ENCODE results near the gene MPRIP.
"Not testable (repeated sequence)": the region's sequence is repeated elsewhere in the genome, so short reads cannot be mapped to it uniquely, and the experiment has no call there.

Gene MPRIP

DNA sequence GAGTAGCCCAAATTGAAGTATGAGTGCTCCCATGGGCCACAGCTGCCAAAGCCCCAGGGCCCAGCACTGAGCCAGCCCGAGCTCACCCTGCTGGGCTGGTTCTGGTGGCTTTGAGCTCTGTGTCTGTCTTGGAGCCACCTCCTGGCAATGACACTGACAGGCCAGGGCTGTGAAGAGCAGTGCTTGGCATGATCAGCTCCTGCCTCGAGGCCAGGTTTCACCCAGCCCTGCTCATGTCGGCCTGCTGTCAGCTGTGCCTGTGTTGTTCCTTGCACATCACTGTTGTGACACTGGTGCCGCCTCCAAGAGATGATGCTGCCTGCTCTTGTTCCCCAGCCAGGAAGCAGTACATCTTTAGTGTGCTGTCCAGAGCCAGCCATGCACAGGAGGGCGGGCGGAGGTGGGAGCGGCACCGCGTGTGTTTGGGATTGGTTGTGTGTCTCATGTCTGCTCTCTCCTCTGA, 137.9 kb downstream of the MPRIP start:
- no peak overlapping the region for H3K4me3 ChIP-seq (ENCODE audit: low read depth, low read length)
- TF ChIP-seq, protein P1, sequence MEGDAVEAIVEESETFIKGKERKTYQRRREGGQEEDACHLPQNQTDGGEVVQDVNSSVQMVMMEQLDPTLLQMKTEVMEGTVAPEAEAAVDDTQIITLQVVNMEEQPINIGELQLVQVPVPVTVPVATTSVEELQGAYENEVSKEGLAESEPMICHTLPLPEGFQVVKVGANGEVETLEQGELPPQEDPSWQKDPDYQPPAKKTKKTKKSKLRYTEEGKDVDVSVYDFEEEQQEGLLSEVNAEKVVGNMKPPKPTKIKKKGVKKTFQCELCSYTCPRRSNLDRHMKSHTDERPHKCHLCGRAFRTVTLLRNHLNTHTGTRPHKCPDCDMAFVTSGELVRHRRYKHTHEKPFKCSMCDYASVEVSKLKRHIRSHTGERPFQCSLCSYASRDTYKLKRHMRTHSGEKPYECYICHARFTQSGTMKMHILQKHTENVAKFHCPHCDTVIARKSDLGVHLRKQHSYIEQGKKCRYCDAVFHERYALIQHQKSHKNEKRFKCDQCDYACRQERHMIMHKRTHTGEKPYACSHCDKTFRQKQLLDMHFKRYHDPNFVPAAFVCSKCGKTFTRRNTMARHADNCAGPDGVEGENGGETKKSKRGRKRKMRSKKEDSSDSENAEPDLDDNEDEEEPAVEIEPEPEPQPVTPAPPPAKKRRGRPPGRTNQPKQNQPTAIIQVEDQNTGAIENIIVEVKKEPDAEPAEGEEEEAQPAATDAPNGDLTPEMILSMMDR (IDR thresholded peaks at IDR 0.05; ENCODE audit: borderline replicate concordance, insufficient read depth, low read depth, low read length) = no peak

DNA sequence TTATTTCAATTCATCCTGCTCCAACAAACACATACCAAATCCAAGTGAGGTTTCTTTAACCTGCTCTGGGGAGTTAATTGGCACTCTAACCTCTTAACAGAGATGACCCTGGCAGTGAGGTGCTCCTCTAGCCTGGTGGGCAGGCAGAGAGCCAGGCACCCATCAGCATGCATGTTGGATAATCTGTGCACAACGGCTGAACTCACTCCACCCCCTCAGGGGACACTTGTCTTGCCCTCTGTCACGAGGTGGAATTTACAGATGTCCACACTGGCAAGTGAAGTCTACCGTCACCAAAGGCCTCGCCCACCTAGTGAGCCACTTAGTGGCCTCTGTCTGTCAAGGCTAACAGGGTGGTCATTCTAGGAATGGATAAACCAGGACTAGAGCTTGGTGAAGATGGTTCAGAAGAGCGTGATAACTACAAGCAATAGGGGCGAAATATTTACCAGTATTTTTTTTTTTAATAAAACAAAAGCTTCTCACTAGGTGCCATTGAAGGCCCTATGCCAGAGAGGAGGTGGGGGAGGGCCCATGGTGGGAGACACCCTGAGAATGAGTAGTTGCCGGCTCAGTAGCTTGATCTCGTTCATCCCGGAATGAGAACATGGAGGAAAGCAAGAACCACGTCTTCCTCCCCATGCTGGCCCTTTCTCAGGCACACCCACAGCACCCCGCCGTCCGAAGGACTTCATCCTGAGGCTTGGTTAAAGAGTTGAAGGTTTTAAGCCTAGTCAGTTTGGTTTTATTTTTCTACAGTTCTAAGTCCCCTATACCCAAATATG, 138.7 kb downstream of the MPRIP start:
- TF ChIP-seq, protein P1 (IDR thresholded peaks at IDR 0.05; ENCODE audit: borderline replicate concordance, insufficient read depth, low read depth, low read length) = no peak
- H3K4me3 ChIP-seq (ENCODE audit: low read depth, low read length) = no peak overlapping the region

DNA sequence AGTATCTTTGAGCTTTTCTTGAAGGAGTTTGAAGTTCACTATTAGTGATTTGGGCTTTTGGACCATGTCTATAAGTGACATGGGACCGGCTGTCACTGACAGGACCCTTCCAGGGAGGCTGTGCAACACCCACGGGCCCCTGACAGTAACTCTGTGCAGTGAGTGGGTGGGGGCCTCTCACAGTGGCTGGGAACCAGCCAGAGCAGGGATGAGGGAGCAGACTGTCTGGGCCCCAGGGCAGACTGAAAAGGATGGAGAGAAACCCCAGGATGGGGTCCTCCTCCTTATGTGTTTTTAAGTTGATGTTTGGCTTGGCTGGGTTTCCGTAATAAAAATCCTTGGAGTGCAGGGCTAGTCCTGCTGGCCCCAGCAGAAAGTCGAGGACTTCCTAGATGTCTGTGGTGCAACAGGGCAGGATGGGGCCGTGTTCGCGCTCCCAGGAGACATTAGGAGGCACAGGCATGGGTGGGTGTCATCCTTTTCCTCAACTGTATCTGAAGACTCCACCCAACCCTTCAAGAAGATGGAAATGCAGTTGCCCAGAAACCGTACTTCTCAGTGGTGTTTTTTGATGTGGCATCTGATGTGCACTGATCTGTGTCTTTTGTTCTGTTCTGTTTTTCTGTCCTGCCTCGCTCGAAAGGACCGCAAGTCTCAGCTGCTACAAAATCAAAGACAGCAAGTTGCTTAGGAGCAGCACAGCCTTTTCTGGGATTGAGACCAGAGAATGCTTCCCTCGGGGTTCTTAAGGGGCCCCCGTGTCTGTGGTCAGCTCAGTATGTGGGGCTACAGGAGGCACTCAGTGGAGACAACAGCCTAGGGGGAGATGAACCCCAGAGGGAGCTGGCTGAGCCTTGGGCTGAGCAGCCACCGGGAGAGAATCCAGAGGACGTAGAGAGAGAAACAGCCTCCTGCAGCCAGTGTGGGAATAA, 139.7 kb downstream of the MPRIP start:
- no peak overlapping the region for H3K4me3 ChIP-seq (ENCODE audit: low read depth, low read length)
- TF ChIP-seq, protein P1 (IDR thresholded peaks at IDR 0.05; ENCODE audit: borderline replicate concordance, insufficient read depth, low read depth, low read length) = no peak

- no peak overlapping the region for H3K4me3 ChIP-seq (ENCODE audit: low read depth, low read length)
- TF ChIP-seq, protein P1 (IDR thresholded peaks at IDR 0.05; ENCODE audit: borderline replicate concordance, insufficient read depth, low read depth, low read length) = no peak
Measured at GRCh38 chr17:17182598-17183136, 140.4 kb downstream of the MPRIP start.

DNA sequence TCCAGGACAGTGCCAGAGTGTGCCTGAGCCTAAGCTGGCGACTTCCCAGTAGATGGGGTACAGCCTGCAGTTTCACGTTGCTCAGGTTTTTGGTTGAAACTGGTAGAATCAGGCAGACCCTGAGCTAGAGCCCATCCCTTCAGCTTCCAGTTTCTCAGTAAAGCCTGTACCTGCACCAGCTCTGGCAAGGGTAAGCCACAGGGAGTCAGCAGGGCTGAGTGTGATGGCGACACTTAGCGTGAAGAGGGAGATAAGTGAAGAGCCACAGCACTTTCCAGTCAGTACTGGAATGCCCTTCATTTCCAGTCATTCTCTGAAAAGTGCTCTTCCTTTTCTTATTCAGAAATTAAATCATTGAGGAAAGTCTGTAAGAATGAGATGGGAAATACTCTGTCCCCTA, 141.5 kb downstream of the MPRIP start:
- TF ChIP-seq, protein P1 (IDR thresholded peaks at IDR 0.05; ENCODE audit: borderline replicate concordance, insufficient read depth, low read depth, low read length) = no peak
- no peak overlapping the region for H3K4me3 ChIP-seq (ENCODE audit: low read depth, low read length)

DNA sequence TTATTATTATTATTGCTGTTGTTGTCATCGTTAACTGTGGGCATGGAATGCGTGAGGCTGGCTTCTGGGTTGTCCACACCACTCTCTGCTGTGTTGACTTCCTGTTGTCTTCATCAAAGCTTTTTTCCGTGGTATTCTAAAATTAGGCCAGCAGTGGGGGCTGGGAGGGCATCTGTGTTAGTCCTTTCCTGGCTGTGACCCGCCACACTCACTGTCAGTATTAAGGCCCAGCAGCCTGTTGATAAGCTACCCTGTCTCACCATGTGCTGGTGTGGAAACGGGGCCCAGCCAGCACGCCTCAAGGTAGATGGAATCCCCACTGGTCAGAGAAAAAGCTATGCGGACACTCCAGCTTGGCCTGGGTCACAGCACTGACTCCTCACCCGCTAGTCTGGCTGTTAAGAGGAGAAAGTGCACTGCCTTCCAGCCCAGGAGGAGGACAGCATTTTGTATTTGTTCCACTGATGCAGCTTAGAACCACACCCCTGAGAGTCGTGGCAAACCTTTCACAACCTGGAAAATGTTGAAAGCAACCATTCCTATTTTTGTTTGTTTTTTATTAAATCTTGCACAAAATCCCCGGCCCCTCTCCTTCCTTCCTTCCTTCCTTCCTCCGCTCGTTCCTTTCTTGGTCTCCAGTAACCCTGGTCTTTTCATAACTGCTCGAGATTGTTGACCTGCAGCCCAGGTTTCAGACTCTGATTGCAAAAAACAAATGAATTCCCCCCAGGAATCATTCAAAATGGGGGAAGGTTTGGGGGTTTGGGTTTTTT, 142.9 kb downstream of the MPRIP start:
- not testable (repeated sequence) for H3K4me3 ChIP-seq (ENCODE audit: low read depth, low read length)

DNA sequence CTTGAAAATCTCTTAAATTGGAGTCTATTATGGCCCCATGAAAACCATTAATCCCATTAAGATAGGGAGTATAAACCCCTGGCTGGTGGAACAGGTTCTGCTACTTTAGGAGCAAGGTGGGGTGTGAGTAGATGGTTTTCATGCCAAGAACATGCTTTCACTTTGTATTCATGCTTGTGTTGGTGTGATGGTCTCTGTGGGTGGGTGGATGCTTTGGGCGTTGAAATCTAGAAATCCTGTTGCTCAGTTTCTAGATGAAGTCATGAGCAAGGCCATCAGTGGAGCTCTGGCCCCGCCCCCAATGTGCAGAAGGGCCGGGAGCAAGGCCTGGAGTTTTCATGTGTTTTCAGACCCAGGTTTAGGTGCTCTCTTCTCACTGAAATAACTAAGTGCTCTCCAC, 143.8 kb downstream of the MPRIP start:
- TF ChIP-seq, protein P1 (IDR thresholded peaks at IDR 0.05; ENCODE audit: borderline replicate concordance, insufficient read depth, low read depth, low read length) = no peak
- H3K4me3 ChIP-seq (ENCODE audit: low read depth, low read length) = no peak overlapping the region
